HG02981 (cell line): ENCODE data around the gene KMT2E.

ENCODE experiments used
- ATAC-seq: cut with Tn5 transposase; IDR thresholded peaks from one replicate; pipeline ENCODE4 v1.9.1; 2021; ENCODE audit warnings: mild to moderate bottlenecking, moderate library complexity; ENCODE audit not compliant: unreplicated experiment

Gene KMT2E

GRCh38 chr7:105006367-105007136, 7.5 kb upstream of the KMT2E start:
- no peak for ATAC-seq

DNA sequence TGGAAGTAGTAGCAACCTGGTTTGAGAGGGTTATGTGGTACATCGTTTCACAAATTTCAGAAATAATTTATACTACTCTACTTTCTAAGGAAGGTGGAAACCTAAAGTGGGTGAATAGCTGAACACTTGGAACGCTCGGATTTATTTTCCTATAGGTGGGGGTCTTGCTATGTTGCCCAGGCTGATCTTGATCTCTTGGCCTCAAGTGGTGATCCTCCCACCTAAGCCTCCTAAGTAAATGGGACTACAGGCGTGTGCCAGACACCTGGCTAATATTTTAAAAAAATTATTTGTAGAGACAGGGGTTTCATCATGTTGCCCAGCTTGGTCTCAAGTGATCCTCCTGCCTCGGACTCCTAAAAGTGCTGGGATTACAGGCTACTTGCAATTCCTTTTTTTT, 6.7 kb upstream of the KMT2E start:
- ATAC-seq = no peak

- no peak for ATAC-seq
These were observed 4.1 kb upstream of the KMT2E start for GRCh38 chr7:105009667-105010503.

DNA sequence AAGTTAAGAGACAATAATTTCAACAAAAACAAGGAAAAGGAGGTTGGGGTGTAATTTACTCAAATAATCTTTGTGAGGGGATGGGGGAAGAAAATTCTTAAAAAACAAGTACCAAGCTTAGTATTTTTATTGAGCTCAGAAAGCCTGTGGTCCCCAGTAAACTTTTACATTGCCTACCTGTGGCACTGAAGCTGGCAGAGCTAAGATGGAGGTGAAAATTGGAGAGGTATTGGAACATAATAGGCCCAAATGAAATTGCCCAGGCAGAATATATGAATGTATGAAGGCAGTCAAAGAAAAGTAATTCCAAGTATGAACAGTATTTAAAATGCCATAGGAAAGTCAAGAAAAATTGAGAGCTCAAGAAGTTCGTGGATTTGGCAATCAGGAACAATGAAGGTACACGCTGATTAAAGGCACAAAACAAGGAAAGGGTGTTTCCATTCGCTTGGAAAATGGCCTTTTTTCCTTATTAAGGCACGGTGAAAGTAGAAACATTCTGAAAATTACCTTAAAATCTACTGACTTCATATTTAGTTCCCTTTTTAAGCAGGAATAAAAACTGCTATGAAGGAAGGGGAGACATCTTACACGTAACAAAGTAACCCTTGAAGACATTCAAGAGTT, 3.4 kb upstream of the KMT2E start:
- no peak for ATAC-seq

DNA sequence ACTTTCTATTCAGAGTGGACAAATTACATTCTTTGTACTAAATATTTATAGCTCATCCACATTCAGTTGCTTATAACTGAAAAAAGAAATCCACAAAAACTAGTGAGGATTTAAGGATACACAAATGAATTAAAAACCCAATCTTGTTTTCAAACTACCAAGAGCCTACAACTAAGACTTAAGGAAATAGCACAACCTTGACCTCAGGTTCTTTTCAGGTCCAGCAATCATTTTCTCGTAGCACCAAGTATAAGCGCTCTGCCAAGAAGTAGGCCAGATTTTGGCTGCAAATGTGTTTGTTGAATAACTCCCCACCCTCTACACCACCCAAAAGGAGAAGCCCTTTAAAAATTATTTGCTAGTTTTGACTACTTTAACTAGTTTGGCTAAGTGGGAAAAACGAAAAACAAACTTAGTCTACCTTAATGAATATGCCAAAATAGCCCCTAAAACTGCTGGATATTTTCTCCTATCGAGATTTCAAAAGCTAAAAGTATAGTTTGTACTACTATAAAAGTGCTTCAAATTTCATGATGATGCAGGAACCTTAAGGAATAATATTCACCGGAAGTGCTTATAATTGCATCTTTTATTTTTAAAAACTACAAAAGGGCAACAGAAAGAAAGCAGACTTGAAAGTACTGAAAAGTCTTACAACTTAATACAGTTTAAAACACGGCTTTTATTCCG, 2.7 kb upstream of the KMT2E start:
- ATAC-seq = no peak

DNA sequence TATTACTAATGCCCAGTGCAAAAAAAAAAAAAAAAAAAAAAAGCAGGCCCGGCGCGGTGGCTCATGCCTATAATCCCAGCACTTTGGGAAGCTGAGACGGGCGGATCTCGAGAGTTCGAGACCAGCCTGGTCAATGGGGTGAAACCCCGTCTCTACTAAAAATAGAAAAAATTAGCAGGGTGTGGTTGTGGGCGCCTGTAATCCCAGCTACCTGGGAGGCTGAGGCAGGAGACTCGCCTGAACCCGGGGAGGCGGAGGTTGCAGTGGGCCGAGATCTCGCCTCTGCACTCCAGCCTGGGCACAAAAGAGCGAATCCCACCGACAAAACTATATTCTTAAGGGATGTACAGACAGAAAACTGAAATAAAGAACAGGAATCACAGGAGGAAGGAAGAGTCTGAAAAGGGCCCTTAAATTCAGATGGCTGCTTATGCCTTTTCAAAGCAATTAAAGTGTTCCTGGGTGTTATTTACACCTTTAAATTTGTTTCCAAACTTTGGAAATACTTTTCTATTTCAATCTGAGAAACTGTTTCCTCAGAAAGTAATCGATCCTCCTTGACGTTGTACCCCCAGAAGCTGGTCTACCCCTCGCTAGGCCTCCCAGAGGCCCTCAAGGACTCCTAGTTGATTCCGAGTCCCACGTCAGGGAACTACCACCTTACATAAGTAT, 2.0 kb upstream of the KMT2E start:
- no peak for ATAC-seq

DNA sequence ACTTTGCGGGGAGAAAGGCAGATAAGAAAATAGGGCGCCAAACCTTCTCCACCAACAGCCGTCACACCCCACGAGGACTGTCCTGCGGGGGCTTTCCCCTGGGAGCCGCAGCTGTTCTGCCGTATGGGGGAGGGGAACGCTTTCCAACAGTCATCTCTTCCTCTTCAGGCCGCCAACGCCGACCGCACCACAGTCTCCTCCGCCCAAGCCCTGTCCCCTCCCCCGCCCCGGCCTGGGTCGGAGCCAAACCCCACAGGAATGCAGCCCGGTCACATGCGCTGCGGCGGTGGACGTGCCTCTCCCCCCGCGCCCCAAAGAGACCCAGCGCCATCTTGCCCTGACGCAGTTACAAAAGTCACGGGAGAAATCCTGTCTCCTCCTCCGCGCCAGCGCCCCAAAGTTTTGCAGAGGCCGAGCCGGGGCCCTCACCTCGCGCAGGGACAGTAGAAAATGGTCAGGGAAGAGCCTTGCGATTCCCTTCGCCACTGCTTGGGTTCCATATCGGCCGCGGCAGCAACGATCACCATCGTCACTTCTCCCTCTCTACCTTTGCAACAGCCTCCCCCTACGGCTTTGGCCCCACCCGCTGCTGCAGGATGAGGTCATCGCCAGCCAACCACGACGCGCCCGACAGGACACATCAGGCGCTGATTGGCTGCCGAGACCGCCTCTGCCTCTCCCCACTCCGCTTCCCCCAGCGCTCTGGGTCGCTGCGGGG, 1.3 kb upstream of the KMT2E start:
- ATAC-seq = peak; percentile 64

- peak; percentile 39 for ATAC-seq
These were observed 687 bp upstream of the KMT2E start for GRCh38 chr7:105013221-105013815.

DNA sequence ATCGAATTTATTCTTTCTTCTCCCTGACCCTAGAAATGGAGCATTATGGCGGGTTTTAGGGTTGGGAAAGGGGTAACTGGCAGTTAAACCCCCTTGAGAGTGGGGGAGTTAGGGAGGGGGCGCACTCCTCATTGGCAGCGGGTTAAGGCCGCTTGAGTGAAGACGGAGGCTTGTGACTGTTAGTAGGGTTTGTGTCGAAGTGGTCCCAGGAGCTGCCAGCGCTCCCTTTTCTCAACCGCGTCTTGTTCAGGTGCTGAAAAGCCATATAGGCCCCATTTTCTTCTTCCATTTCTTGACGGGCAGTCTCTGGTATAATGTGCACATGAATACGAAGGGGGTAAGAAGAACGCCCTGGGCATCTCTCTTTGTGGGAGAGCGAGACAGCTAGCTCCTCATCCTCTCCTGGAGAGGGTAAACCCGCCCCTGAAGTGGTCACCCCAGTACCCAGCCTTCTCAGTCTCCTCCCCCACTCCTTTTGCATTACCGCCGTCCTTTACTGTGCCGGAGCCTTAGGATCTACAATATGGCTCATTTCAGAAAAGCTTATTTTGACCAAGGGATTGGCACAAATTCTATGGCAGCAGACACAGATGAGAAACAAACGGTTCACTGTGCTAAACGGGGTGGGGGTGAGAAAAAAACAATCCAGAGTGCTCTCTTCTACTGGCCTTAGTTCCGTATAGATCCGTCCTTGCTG, 836 bp downstream of the KMT2E start:
- ATAC-seq = no peak

- no peak for ATAC-seq
These were observed 1.5 kb downstream of the KMT2E start for GRCh38 chr7:105015390-105015965.

- no peak for ATAC-seq
These were observed 2.2 kb downstream of the KMT2E start for GRCh38 chr7:105016068-105016708.

DNA sequence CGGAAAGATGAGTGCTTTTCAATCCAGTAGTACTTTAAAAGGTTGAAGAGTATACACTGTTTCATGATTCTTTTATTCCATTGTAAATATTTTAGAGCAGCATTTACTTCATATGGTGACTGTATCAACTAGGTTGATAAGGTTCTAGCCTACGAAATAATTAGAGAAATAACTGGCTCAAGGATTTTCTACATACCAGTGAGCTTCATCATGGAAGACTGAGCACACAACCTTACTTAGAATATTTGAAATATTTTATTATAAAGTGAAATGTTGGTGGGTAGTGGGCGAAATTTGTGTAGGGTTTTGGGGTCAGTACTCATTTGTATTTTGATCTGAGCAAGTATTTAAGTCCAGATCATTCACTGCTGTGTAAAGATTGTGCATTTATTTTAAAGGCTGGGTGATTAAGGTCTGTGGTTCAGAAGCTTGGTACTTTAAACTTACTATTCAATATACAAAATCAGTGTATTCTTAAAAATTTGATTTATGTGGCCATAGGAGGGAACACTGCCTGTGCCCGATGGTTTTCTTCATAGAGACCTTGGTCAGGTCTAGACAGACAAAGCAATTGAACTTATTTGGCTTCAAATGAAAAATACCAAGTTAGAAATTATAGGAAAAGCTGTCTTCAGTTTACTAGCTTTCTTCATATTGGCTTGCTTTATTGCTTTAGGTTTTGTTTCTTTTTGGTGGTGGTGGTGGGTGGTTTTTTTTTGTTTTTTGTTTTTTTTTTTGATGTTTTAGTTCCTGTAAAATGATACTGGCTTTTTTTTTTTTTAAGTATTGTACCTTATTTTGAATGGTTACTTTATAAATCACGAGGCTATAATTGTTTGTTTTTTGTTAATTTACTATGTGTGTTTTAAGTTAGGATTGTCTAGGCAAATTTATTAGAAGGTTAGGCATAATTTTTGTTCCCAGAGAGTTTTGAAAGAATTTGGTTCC, 3.0 kb downstream of the KMT2E start:
- ATAC-seq = no peak

DNA sequence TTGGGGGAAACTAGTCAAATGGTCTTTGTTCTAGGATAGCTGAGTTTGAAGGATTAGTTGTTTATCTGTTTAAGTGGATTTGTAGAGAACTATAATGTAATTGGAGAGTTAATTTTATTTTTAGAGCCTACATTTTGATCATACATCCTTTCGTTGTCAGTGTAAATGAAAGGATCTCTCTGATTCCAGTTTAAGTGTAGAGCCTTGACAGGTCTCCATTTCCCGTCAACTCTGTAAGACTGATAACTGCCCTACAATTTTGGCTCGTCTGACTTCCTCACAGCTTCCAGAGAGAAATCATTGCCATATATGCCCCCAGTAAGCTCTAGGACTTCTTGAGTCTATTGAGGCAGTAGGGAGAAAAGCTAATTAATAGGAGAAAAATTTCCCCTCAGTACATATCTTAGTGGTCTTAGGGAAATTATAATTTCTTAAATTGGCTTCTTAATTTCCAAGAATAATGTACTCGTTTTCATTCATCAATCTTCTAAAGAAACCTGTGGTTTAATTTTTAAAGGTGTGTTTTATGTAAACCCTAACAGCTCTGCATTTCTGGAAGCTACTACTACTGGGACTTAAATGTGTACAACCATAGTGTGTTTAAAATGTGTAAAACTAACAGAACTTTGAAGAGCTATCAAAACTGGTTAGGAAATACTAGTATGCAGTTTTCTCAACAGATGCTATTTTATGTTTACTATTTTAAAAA, 3.8 kb downstream of the KMT2E start:
- no peak for ATAC-seq

DNA sequence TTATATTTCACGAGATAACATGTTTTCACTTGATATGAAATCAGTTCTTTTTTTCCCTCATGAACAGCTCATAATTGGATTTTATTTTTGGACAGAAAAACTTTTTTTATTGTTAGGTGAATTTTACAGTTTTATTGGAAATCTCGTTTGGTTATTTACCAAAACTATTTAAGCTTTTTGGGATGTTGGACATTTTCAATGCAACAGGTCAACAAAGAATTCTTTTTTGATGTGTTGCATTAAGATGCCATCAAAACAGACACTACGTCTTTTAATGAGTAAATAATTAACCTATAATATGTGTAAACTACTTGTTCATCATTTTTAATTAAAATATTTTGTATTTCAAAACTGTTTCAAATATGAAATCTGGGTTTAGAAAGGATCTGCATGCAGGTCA, 5.3 kb downstream of the KMT2E start:
- no peak for ATAC-seq

GRCh38 chr7:105020926-105021325, 6.9 kb downstream of the KMT2E start:
- no peak for ATAC-seq

DNA sequence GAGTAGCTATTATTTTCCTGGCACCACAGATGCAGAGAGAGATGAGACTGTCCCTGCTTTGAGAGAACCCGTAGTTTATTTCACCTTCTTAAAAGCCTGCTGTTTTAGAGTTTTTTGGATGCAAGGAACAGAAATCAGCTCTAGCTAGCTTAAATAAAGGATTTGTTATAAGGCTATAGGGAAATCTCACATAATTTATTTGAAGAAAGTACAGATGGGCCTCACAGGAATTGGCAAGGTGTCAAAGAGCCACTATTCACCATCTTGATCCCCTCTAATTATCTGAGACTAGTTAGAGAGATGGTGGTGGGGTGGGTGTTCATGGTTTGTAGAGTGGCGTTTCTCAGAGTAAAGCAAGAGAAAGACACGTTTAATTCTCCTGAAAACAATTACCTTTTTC, 7.3 kb downstream of the KMT2E start:
- no peak for ATAC-seq
